MV-4-11 (cell line): ENCODE data around the gene ITIH4.

ENCODE experiments used
- DNase-seq: peaks from one replicate; lab custom pipeline; 2025; lab: John Stamatoyannopoulos, UW

Gene ITIH4

DNA sequence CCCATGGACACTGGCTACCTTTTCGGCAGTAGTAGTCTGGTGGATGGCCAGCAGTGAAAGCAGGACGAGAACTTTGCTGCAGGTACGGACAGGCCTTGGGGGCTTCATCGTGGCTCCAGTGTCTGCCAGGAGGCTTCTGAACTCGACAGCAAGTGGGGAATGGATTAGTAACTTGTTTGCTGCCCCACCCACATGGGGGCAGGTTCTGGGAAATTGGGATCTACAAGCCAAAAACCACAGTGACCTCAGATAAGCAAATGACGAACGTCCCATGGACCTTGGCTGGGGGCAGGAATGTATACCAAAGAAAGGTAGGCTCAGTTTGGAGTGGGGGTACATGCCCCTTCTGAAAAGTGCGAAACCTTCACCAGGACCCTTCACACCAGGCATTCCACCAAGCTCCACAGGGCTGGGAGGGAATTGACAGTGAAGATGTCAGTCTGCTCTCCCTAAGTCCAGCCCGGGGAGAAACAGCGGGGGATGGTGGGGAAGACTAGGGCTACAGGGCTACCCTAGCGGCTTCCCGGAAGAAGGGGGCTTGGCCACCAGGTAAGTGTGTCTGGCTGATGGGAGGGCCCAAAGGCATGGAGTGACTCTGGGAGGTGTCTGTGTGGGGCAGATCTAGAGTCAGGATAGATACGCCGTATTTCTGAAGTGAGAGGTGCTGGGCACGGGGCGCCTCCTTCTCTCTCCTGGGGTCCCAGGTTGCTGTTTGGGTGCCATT lies at the start of gene ITIH4:
Gene ITIH4 (minus strand): TSS at position 138 of the 724 bp plus-strand sequence. CDS start 30 bp downstream, at position 108.
- no peak for DNase-seq

DNA sequence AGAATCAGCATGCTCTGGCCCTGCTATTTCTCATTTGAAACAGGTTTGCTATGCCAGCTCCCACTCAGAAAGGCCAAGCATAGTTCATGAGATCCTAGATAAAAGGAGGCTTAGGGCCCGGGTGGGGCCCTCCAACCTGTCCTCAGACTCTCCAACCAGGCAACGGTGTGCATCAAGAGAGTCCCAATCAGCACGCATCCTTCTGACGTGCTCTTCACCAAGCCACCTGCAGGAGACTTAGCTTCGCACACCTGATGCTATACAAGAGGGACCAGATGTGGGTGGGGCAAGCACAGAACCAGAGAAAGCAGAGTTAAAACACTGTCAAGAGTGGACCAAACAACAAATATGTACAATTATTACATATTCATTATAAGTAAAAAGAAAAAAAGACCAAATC lies 49.6 kb upstream of the ITIH4 start:
- DNase-seq: no peak

GRCh38 chr3:52879581-52879980 lies 49.1 kb upstream of the ITIH4 start:
- no peak for DNase-seq

DNA sequence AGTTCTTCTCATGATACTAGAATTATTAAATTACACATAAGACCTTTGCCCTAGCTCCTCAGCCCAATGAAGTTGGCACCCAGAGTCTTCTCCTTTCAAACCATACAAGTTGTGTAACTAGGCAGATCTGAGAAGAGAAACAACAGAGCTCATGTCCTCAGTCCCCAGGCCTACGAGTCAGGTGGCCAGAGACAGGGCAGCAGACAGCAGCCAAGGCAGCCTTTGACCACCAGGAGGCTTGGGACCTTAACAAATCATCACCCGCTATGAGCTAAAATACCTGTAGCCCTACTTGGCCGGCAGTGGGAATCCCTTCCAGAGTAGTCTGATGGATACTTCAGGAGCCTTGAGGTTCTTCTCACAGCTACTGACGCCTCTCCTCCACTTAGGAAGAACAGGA lies 48.6 kb upstream of the ITIH4 start:
- no peak for DNase-seq

- no peak for DNase-seq
These were observed 46.6 kb upstream of the ITIH4 start for GRCh38 chr3:52877085-52877484.

DNA sequence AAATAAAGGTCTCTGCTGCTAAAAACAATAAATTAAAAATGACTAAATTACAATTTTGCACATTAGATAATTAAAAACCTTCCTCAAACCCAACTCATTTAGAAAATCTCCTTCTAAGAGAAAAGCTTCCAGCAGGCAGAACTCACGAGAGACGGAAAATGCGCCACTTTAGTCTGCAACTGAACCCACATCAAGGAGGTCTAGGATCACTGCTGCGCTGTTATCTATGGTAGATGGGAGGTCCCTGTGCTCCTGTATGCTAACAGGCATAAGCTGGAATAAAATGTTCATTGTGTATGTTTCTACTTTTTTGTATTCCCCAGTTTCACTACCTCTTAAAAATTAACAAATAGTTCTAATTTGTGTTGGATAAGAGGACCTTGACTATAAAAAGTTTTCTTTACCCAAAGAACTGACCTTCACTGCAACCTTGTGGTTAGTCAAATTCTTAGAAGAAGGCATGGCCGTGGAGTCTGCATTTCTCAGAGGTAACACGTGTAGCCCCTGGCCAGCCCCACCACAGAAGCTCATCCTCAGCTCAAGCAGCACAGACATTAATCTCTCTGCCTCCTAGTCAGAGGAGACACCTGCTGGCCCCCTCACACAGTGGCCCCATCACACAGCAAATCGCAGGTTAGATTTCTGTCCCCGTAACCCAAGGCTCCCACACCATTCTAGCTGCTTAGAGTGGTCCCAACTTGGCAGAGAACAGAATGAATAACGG lies 44.6 kb upstream of the ITIH4 start:
- peak; percentile 61 for DNase-seq

GRCh38 chr3:52874160-52874701 lies 43.8 kb upstream of the ITIH4 start:
- no peak for DNase-seq

- DNase-seq: peak; percentile 31
These were observed 43.1 kb upstream of the ITIH4 start for GRCh38 chr3:52873433-52874159.

GRCh38 chr3:52872245-52872644 lies 41.8 kb upstream of the ITIH4 start:
- DNase-seq: peak; percentile 13

DNA sequence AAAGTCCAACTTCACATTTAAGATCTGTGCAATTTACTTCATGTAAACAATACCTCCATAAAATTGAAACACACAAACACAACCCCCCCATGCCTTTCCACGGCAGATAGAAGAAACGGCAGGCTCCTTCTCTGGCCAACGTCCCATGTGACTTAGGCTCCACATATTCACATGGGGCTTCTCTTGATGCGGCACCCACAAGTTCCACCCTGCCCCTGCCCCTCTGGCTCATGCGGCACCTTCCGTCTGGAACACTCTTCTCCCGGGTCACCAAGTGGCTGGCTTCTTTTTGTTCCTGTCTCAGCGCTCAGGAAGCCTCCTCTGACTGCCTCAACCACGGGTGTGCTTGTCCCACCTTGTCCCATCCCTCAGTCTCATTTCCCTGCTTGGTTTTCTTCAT lies 41.3 kb upstream of the ITIH4 start:
- no peak for DNase-seq

- no peak for DNase-seq
These were observed 40.0 kb upstream of the ITIH4 start for GRCh38 chr3:52870471-52870870.

DNA sequence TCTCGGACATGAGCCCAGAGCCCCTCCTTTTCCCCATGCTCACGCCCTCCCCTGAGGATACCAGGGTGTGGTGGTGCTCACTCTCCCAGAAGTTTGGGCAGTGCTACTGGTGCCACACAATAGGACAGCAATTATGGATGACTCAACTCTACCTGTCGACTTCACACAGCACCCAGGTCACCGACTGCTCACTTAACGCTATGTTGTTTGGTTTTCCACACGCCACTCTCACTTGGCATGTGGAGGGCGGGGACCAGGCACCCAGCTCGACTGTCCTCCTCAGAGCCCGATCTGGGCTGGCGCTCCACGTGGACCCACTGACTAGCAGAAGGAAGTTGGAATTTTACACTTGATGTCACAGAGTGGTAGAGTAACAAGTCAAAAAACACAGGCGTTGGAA lies 36.0 kb upstream of the ITIH4 start:
- no peak for DNase-seq

DNA sequence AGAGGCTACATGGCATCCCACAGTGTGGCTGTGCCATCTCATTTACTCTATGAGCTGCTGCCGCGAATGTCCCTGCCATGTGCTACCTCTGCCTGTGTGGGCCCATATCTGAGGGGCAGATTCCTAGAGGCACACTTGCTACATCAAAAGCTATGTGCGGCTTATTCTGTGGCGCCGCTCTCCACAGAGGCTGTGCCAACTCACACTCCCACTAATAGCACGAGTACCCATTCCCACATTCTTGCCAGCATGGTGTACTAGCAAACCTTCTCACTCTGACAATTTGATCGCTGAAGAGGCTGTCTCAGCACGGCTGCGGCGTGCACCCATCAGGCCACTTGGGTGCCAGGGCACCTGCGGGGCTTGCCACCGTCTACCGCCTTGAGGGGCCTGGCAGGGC lies 35.5 kb upstream of the ITIH4 start:
- DNase-seq: no peak

DNA sequence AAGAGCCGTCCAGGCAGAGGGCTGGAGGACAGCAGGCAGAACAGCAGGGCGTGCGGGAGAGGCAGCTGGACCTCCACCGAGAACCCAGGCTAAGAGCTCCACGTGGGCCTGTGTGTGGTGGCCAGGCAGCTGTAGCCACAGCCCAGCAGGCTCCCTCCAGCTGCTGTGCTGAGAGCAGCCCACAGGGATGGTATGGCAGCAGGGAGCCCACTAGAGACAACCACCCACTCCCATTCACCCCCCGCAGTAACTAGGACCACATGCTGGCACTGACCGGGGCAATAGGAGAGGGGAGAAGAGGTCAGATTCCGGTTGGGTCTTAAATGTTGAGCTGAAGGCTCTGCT lies 29.9 kb upstream of the ITIH4 start:
- DNase-seq: no peak

DNA sequence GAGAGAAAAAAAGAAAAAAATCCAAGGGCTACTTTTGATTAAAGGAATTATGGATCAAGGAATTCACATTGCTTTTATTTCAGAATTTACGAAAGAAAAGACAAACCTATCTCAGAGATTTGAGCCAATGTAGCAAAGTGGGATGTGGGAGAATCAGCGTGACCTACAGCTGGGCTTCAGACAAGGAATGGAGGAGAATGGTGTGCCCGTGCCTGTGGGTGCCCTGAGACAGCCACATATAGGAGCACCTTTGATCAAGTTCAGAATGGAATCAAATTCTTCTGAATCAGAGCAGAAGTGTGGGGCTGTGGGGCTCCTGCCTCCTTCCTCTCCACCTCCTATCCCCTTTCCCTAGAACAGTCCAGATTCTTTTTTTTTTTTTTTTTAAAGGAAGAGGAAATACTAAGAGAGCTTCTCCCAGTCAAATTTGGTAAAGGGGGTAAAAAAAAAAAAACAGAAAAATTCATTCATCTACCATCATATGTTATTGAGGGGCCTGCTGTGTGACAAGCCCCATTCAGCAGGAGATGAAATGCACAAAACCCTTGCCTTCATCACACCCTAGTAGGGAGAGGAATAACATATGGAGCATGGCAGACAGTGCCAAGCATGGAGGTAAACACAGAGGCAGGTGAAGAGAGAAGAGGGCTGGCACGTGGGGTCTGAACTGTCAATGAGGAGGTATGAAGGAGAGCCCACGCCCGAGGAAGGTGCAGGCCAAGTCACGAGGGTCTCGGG lies 29.4 kb upstream of the ITIH4 start:
- DNase-seq: no peak

- no peak for DNase-seq
These were observed 27.4 kb upstream of the ITIH4 start for GRCh38 chr3:52857864-52858263.

DNA sequence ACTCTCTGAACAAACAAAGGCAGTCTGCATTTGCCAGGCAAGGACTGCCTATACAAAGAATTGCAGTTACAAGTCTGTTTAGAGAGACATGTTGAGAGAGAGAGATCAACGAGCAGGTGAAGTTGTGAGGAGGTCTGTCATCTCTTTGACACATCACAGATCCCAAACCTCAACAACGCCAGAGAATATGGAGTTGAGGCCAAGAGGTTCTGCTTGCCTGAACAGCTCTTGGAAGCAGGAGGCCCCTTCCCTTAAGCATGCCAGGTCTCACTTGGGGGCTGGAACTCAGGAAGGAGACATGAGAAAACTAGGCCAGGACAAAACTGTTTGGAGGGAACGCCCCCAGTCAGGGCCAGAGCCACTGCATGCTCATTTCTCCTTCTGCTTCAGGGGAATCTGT lies 26.7 kb upstream of the ITIH4 start:
- no peak for DNase-seq

- no peak for DNase-seq
These were observed 26.2 kb upstream of the ITIH4 start for GRCh38 chr3:52856666-52857065.

- no peak for DNase-seq
These were observed 23.5 kb upstream of the ITIH4 start for GRCh38 chr3:52854013-52854412.

GRCh38 chr3:52852419-52852818 lies 21.9 kb upstream of the ITIH4 start:
- no peak for DNase-seq

DNA sequence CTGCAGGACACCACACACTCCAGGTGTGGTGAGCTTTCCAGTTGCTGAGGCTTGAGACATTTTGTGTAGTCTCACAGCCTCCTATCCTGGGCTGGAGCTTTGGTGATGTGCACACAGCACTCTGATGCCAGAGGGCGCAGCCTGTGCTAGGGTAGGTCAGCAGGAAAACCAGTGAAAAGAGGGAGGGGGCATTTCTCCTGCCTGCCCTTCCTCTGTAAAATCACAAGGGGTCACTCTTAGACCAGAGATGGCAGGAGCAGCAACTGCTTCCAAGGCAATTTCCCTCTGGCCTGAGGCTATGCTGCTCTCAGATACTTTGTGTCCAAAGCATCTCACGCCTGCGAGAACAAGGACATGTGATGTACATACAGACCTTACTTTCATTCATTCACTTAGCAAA lies 20.9 kb upstream of the ITIH4 start:
- peak; percentile 54 for DNase-seq

DNA sequence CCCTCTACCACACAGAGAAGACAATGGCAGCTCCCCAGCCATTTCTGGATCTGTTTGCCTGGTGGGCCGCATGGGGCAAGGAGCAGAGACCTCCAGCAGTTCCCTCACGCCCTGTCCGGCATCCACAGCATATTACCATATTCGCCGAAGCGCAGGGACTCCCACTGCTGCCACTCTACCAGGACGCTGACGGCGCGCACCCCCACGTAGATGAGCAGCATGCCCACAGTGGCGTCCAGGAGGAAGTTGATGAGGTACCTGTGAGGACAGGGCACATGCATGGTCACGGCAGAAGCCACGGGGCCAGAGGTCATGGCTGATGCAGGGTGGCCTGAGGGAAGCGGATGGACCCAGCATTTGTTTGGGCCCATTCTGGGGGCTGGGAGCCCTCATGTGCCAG lies 19.2 kb upstream of the ITIH4 start:
- DNase-seq: no peak
